Gastrocnemius medialis (tissue), 4 donors: Measurements from ENCODE around the gene UNC93B1. TPM values are rescaled to one million over a fixed set of nuclear protein-coding genes. Genes with fewer than 3 reads are reported as not detected.

ENCODE experiments used
- ATAC-seq, 2 donors: fragments of 150-250 bp; one replicate each; pipeline ENCODE4 v1.9.1; 2016
- DNase-seq, 2 donors: peaks; one replicate each; pipeline ENCODE4 v3.0.0-alpha.2; 2019
- H3K27ac ChIP-seq, 4 donors: fragments of 200-600 bp; sonication (generic); 1 replicate in 1 of 4; 2 replicates in 3 of 4; pipeline ENCODE4 v1.5.1; 2016 to 2018; ENCODE audit warnings: mild to moderate bottlenecking in 2 of 4, moderate library complexity in 1 of 4
- H3K27me3 ChIP-seq, 3 donors: fragments of 200-600 bp; sonication (generic) in 2 of 3; 1 replicate in 1 of 3; 2 replicates in 2 of 3; pipeline versions ENCODE4 v1.5.1 to v1.6.0; 2016 to 2019; ENCODE audit warnings: mild to moderate bottlenecking in 1 of 3, moderate library complexity in 1 of 3
- H3K36me3 ChIP-seq, 2 donors: fragments of 200-600 bp; sonication (generic) in 1 of 2; one replicate each; pipeline ENCODE4 v1.5.1; 2017 to 2018
- H3K4me1 ChIP-seq, 2 donors: fragments of 200-600 bp; sonication (generic) in 1 of 2; one replicate each; pipeline ENCODE4 v1.5.1; 2016 to 2017; ENCODE audit warnings: mild to moderate bottlenecking in 2 of 2
- H3K4me3 ChIP-seq, 4 donors: fragments of 200-600 bp; sonication (generic) in 3 of 4; 1 replicate in 1 of 4; 2 replicates in 3 of 4; pipeline ENCODE4 v1.5.1; 2016 to 2019; ENCODE audit warnings: mild to moderate bottlenecking in 2 of 4
- H3K9me3 ChIP-seq, 3 donors: fragments of 200-600 bp; sonication (generic) in 2 of 3; 1 replicate in 1 of 3; 2 replicates in 2 of 3; pipeline ENCODE4 v1.5.1; 2016 to 2019
- CTCF ChIP-seq, 5 experiments: fragments of 450-650 bp in 3 of 5; fragments of 200-600 bp in 2 of 5; sonication (generic) in 2 of 5; IDR thresholded peaks in 4 of 5; conservative IDR thresholded peaks in 1 of 5; 1 replicate in 4 of 5; 2 replicates in 1 of 5; pipeline ENCODE4 v1.5.1; 2016 to 2019; ENCODE audit warnings: antibody characterized with exemption in 5 of 5, mild to moderate bottlenecking in 3 of 5, moderate library complexity in 3 of 5
- POLR2A ChIP-seq, 2 donors: fragments of 450-650 bp; IDR thresholded peaks; one replicate each; pipeline ENCODE4 v1.6.1; 2017; ENCODE audit warnings: antibody characterized with exemption in 2 of 2, mild to moderate bottlenecking in 2 of 2, moderate library complexity in 2 of 2
- in situ Hi-C, 4 donors: fragments of 200-750 bp; cut with MboI; loops; one replicate each; pipeline versions ENCODE4 v1.15.0 to v1.8.0; 2017; ENCODE audit warnings: low sequenced_read_pairs in 4 of 4
- intact Hi-C: fragments of 100-400 bp; cut with DNase I; formaldehyde crosslinking; loops from one replicate; pipeline ENCODE4 v1.15.1; 2023; ENCODE audit warnings: low total_unique reads
- total RNA-seq, 4 donors: library from RNA; depleted of rRNA; stranded (reverse); fragments of >200 nt; gene quantifications; one replicate each; pipeline versions ENCODE4 v1.1.0 to v1.2.3, GENCODE V29; 2016

The UNC93B1 gene
- total RNA-seq, 4 donors from 2014 or later, result 5.4 to 8.8 (median 6.4) TPM

DNA sequence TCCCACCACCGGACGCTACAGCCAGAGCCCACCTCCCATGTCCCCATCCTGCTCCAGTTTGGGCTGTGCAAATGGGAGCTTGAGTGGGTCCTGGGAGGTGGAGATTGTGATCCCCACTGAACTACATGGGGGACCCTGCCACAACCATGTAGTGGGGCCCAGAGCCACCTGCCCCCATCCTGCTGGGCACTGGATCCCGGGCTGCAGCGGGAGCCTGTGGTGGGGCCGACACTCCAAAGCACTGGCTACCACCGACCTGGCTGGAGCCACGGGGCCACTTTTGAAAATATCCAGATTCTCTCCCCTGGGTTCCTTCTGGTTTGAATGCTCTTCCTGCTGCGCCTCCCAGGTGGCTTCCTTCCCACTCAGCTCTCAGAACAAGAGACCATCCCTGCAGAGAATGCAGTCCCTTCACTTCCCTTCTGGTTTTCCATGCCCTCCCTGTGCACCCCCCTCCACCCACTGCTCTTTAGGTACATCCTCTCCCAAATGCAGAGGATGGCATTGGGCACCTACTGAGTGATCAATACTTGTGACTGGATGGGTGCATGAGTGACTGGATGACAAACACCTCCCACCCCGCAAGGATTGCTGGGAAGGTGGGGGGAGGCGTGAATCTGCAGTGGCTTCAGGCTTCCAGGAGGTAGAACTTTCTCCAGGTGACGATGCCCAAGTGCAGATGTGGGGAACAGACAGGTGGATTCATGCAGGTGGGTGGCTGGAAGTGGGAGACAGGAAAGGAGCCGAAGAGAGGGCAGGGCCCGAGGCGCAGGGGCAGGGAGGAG, 846 bp upstream of the UNC93B1 start:
- TF ChIP-seq POLR2A (IDR thresholded peaks at IDR 0.05) (no peak), CTCF (IDR thresholded peaks at IDR 0.05 in 4 of 5, conservative IDR thresholded peaks at IDR 0.05 in 1 of 5) (no peak)
- H3K27ac ChIP-seq, result no peak overlapping the region
- H3K4me3 ChIP-seq, result peak overlapping the region; percentile 54 to 77 (median 63)
- intact Hi-C loops (loop anchor here (5.0 kb wide), 1 partner anchor 33 kb away; the partner anchor contains the start of gene TCIRG1), in situ Hi-C loops (no loop called here)
- peaks cover 0 to 4% (median 0%) of the 10 kb centered on the region in 3 donors for H3K27me3 ChIP-seq
- ATAC-seq, result no peak
- no peaks in the 10 kb centered on the region for H3K9me3 ChIP-seq
- no peak for DNase-seq
- peaks cover 0 to 2% of the 10 kb centered on the region in 2 donors for H3K4me1 ChIP-seq
- no peaks in the 10 kb centered on the region for H3K36me3 ChIP-seq

GRCh38 chr11:68002938-68003845, 705 bp downstream of the UNC93B1 start:
- TF ChIP-seq CTCF (IDR thresholded peaks at IDR 0.05 in 4 of 5, conservative IDR thresholded peaks at IDR 0.05 in 1 of 5), result no peak
- no peak for TF ChIP-seq POLR2A (IDR thresholded peaks at IDR 0.05)
- H3K27me3 ChIP-seq, result peaks cover 0 to 4% (median 0%) of the 10 kb centered on the region in 3 donors
- in situ Hi-C loops, result no loop called here
- peak overlapping the region; percentile 54 to 77 (median 63) for H3K4me3 ChIP-seq
- intact Hi-C loops, result loop anchor here (5.0 kb wide), 1 partner anchor 34 kb away; the partner anchor contains the start of gene TCIRG1
- peak; percentile 15 to 32 for ATAC-seq
- no peak for DNase-seq
- peak overlapping the region in 3 of 4 donors; percentile 47 to 54 (median 51) for H3K27ac ChIP-seq
- no peaks in the 10 kb centered on the region for H3K4me1 ChIP-seq
- no peaks in the 10 kb centered on the region for H3K9me3 ChIP-seq
- no peaks in the 10 kb centered on the region for H3K36me3 ChIP-seq

DNA sequence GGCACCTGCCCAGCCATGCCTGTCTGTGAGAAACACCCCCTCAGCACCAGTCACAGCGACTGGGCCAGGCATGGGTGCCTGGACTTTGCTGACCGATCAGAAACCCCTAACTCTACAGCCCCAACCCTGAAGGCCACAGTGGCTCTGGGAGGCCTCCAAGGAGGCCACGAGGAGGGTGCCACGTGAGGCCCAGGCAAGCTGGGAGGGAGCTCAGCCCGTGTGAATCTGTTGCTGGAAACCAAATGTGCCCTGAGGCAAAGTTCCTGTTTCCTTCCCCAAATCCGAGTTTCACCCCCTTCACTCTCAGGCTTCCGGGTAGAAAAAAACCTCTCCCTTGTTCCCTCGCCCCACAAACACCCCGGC, 1.3 kb downstream of the UNC93B1 start:
- DNase-seq, result no peak
- H3K4me1 ChIP-seq, result no peaks in the 10 kb centered on the region
- ATAC-seq, result no peak
- peak overlapping the region in 2 of 4 donors; percentile 54 to 61 for H3K4me3 ChIP-seq
- no peak overlapping the region for H3K27ac ChIP-seq
- H3K36me3 ChIP-seq, result no peaks in the 10 kb centered on the region
- H3K27me3 ChIP-seq, result peaks cover 0 to 4% (median 0%) of the 10 kb centered on the region in 3 donors
- in situ Hi-C loops, result no loop called here
- intact Hi-C loops, result loop anchor here (5.0 kb wide), 1 partner anchor 35 kb away; the partner anchor contains the start of gene TCIRG1
- TF ChIP-seq POLR2A (IDR thresholded peaks at IDR 0.05) (no peak), CTCF (IDR thresholded peaks at IDR 0.05 in 4 of 5, conservative IDR thresholded peaks at IDR 0.05 in 1 of 5) (no peak)
- H3K9me3 ChIP-seq, result no peaks in the 10 kb centered on the region

GRCh38 chr11:67999704-68000103, 4.2 kb downstream of the UNC93B1 start:
- Histone ChIP-seq H3K36me3 (no peaks in the 10 kb centered on the region), H3K27me3 (peaks cover 0 to 4% (median 0%) of the 10 kb centered on the region in 3 donors), H3K4me3 (no peak overlapping the region), H3K9me3 (no peaks in the 10 kb centered on the region), H3K27ac (no peak overlapping the region), H3K4me1 (no peaks in the 10 kb centered on the region)
- TF ChIP-seq CTCF (IDR thresholded peaks at IDR 0.05 in 4 of 5, conservative IDR thresholded peaks at IDR 0.05 in 1 of 5) (no peak), POLR2A (IDR thresholded peaks at IDR 0.05) (no peak)
- ATAC-seq (no peak), DNase-seq (no peak)
- in situ Hi-C loops, result no loop called here
- intact Hi-C loops, result loop anchor here (5.0 kb wide), 1 partner anchor 38 kb away; the partner anchor contains the start of gene TCIRG1
